Sigmoid colon (tissue), 7 donors: ENCODE measurements around the gene HEXA. TPM values are rescaled to one million over a fixed set of nuclear protein-coding genes. Genes with fewer than 3 reads are reported as not detected.

Experiments used
- DNase-seq: peaks from one replicate; pipeline ENCODE4 v3.0.0-alpha.2; 2019
- H3K27ac ChIP-seq, 4 donors: fragments of 200-600 bp; sonication (generic); one replicate each; pipeline ENCODE4 v1.5.1; 2016 to 2019; ENCODE audit warnings: mild to moderate bottlenecking in 1 of 4
- H3K27me3 ChIP-seq, 3 donors: fragments of 200-600 bp; sonication (generic); one replicate each; pipeline ENCODE4 v1.5.1; 2019; ENCODE audit warnings: mild to moderate bottlenecking in 1 of 3
- H3K36me3 ChIP-seq, 4 donors: fragments of 200-600 bp; sonication (generic); one replicate each; pipeline ENCODE4 v1.5.1; 2016 to 2019
- H3K4me1 ChIP-seq, 4 donors: fragments of 200-600 bp; sonication (generic); one replicate each; pipeline ENCODE4 v1.5.1; 2017 to 2019
- H3K4me3 ChIP-seq, 4 donors: fragments of 200-600 bp; sonication (generic); one replicate each; pipeline ENCODE4 v1.5.1; 2017 to 2019; ENCODE audit warnings: mild to moderate bottlenecking in 2 of 4, moderate library complexity in 1 of 4
- H3K9me3 ChIP-seq, 4 donors: fragments of 200-600 bp in 3 of 4; sonication (generic) in 3 of 4; one replicate each; pipeline versions ENCODE4 v1.5.1 to v1.6.1; 2013 to 2019
- CTCF ChIP-seq, 4 experiments: fragments of 450-650 bp in 3 of 4; fragments of 200-600 bp in 1 of 4; IDR thresholded peaks; one replicate each; pipeline ENCODE4 v1.5.1; 2016 to 2019; ENCODE audit warnings: antibody characterized with exemption in 4 of 4, mild to moderate bottlenecking in 3 of 4, moderate library complexity in 2 of 4
- EP300 ChIP-seq, 4 donors: sonication (generic); formaldehyde crosslinking; IDR thresholded peaks; one replicate each; pipeline ENCODE4 v1.6.1; 2017; ENCODE audit warnings: antibody characterized with exemption in 4 of 4
- POLR2A ChIP-seq, 2 donors: fragments of 450-650 bp; IDR thresholded peaks; one replicate each; pipeline ENCODE4 v1.6.1; 2016; ENCODE audit warnings: antibody characterized with exemption in 2 of 2, mild to moderate bottlenecking in 2 of 2, moderate library complexity in 2 of 2
- POLR2AphosphoS5 ChIP-seq, 4 donors: sonication (generic); formaldehyde crosslinking; IDR thresholded peaks; one replicate each; pipeline ENCODE4 v1.6.1; 2017; ENCODE audit warnings: antibody characterized with exemption in 4 of 4
- WGBS, 2 donors: extraction: QIAGEN DNeasy Blood & Tissue Kit; methylation state at CpG; one replicate each; pipeline ENCODE4 v1.1.7; 2013; 5-methylcytosine and 5-hydroxymethylcytosine counted together
- intact Hi-C: fragments of 100-400 bp; cut with DNase I; formaldehyde crosslinking; loops from one replicate; pipeline ENCODE4 v1.15.1; 2023
- polyA plus RNA-seq, 3 donors: library from polyadenylated mRNA; stranded (reverse); fragments of 200-250 nt; gene quantifications; one replicate each; pipeline ENCODE4 v1.2.3, GENCODE V29; 2013
- total RNA-seq, 4 donors: library from RNA; depleted of rRNA; stranded (reverse); fragments of >200 nt; gene quantifications; one replicate each; pipeline ENCODE4 v1.1.0, GENCODE V29; 2016
- donor health status: healthy with polysubstance abuse.
- donor health status: Bipolar disorder and iron deficiency.
- donor health status: healthy.

HEXA gene
- total and polyA plus RNA-seq, 7 donors = 35.4 to 80.0 (median 58.3) TPM

- Histone ChIP-seq H3K27ac (peak overlapping the region in 2 of 4 donors; percentile 37 to 48), H3K27me3 (no peaks in the 10 kb centered on the region), H3K9me3 (no peaks in the 10 kb centered on the region), H3K4me1 (peaks cover 0 to 15% (median under 1%) of the 10 kb centered on the region in 4 donors), H3K4me3 (no peak overlapping the region), H3K36me3 (peaks cover 0 to 18% (median 3%) of the 10 kb centered on the region in 4 donors)
- no peak for DNase-seq
- 22 to 43% methylated on average over 2 of the region's 2 CpGs for WGBS, 2 donors
- intact Hi-C loops = no loop called here
- TF ChIP-seq POLR2AphosphoS5 (IDR thresholded peaks at IDR 0.05) (no peak), CTCF (IDR thresholded peaks at IDR 0.05) (no peak), POLR2A (IDR thresholded peaks at IDR 0.05) (no peak), EP300 (IDR thresholded peaks at IDR 0.05) (no peak)
Measured at GRCh38 chr15:72368325-72368724, 7.5 kb downstream of the HEXA start.

- Histone ChIP-seq H3K9me3 (no peaks in the 10 kb centered on the region), H3K4me3 (no peak overlapping the region), H3K36me3 (peaks cover 0 to 18% (median 3%) of the 10 kb centered on the region in 4 donors), H3K4me1 (peaks cover 0 to 7% (median 0%) of the 10 kb centered on the region in 4 donors), H3K27me3 (no peaks in the 10 kb centered on the region), H3K27ac (no peak overlapping the region)
- intact Hi-C loops = no loop called here
- no peak for DNase-seq
- TF ChIP-seq POLR2AphosphoS5 (IDR thresholded peaks at IDR 0.05) = no peak
- TF ChIP-seq EP300 (IDR thresholded peaks at IDR 0.05) = no peak
- no peak for TF ChIP-seq CTCF (IDR thresholded peaks at IDR 0.05)
- 71 to 91% methylated on average over 1 of the region's 1 CpG for WGBS, 2 donors
Measured at GRCh38 chr15:72365844-72366243, 10.0 kb downstream of the HEXA start.

- DNase-seq = no peak
- H3K4me3 ChIP-seq = no peak overlapping the region
- H3K27me3 ChIP-seq = no peaks in the 10 kb centered on the region
- intact Hi-C loops = no loop called here
- TF ChIP-seq EP300 (IDR thresholded peaks at IDR 0.05) (no peak), POLR2AphosphoS5 (IDR thresholded peaks at IDR 0.05) (no peak), CTCF (IDR thresholded peaks at IDR 0.05) (no peak), POLR2A (IDR thresholded peaks at IDR 0.05) (no peak)
- 98 to 99% methylated on average over 1 of the region's 1 CpG for WGBS, 2 donors
- H3K27ac ChIP-seq = no peak overlapping the region
- H3K4me1 ChIP-seq = peaks cover 0 to 6% (median 0%) of the 10 kb centered on the region in 4 donors
- H3K9me3 ChIP-seq = no peaks in the 10 kb centered on the region
- H3K36me3 ChIP-seq = peaks cover 0 to 9% (median 4%) of the 10 kb centered on the region in 4 donors
Measured at GRCh38 chr15:72361176-72361575, 14.6 kb downstream of the HEXA start.

- intact Hi-C loops = no loop called here
- H3K36me3 ChIP-seq = peaks cover 7 to 33% (median 23%) of the 10 kb centered on the region in 4 donors
- H3K4me3 ChIP-seq = no peak overlapping the region
- H3K9me3 ChIP-seq = no peaks in the 10 kb centered on the region
- TF ChIP-seq EP300 (IDR thresholded peaks at IDR 0.05) (no peak), POLR2AphosphoS5 (IDR thresholded peaks at IDR 0.05) (no peak), POLR2A (IDR thresholded peaks at IDR 0.05) (no peak), CTCF (IDR thresholded peaks at IDR 0.05) (no peak)
- H3K27me3 ChIP-seq = no peaks in the 10 kb centered on the region
- WGBS, 2 donors = 55 to 60% methylated on average over 7 of the region's 7 CpGs
- DNase-seq = peak; percentile 74
- H3K27ac ChIP-seq = peak overlapping the region in 1 of 4 donors; percentile 19
- peaks cover 0 to 6% (median 0%) of the 10 kb centered on the region in 4 donors for H3K4me1 ChIP-seq
Measured at GRCh38 chr15:72358650-72359171, 17.1 kb downstream of the HEXA start.

- WGBS, 2 donors = 85 to 94% methylated on average over 3 of the region's 3 CpGs
- H3K4me3 ChIP-seq = no peak overlapping the region
- H3K27ac ChIP-seq = peak overlapping the region in 1 of 4 donors; percentile 19
- peaks cover 9 to 39% (median 28%) of the 10 kb centered on the region in 4 donors for H3K36me3 ChIP-seq
- DNase-seq = no peak
- no peak for TF ChIP-seq CTCF (IDR thresholded peaks at IDR 0.05)
- TF ChIP-seq POLR2AphosphoS5 (IDR thresholded peaks at IDR 0.05) = no peak
- no peak for TF ChIP-seq POLR2A (IDR thresholded peaks at IDR 0.05)
- TF ChIP-seq EP300 (IDR thresholded peaks at IDR 0.05) = no peak
- H3K9me3 ChIP-seq = no peaks in the 10 kb centered on the region
- intact Hi-C loops = no loop called here
- peaks cover 0 to 6% (median 0%) of the 10 kb centered on the region in 4 donors for H3K4me1 ChIP-seq
- H3K27me3 ChIP-seq = no peaks in the 10 kb centered on the region
Measured at GRCh38 chr15:72358121-72358520, 17.7 kb downstream of the HEXA start.
